Stimulated activated naive CD8-positive, alpha-beta T cell treated with anti-CD3 and anti-CD28 coated beads, Interleukin-15, Interleukin-2, amounts not matched to agents 100 ng/mL and 50 ng/mL, for 24 hours (primary cell): ENCODE data around the gene BCO1.
A peak's percentile ranks its signal among the peaks of the same experiment; 100 is the strongest.

Source experiments
- H3K27ac Mint-ChIP-seq: one replicate; pipeline ENCODE4 v1.8.0; 2021; ENCODE audit warnings: mild to moderate bottlenecking, mixed read lengths
- H3K27me3 Mint-ChIP-seq: one replicate; pipeline ENCODE4 v1.8.0; 2021; ENCODE audit warnings: mixed read lengths
- H3K36me3 Mint-ChIP-seq: one replicate; pipeline ENCODE4 v1.8.0; 2021; ENCODE audit warnings: low read depth, mixed read lengths
- H3K4me1 Mint-ChIP-seq: one replicate; pipeline ENCODE4 v1.8.0; 2021; ENCODE audit warnings: low read depth, mixed read lengths
- H3K4me3 Mint-ChIP-seq: one replicate; pipeline ENCODE4 v1.8.0; 2021; ENCODE audit warnings: mild to moderate bottlenecking, mixed read lengths
- H3K9me3 Mint-ChIP-seq: one replicate; pipeline ENCODE4 v1.8.0; 2021; ENCODE audit warnings: mixed read lengths

BCO1 gene

DNA sequence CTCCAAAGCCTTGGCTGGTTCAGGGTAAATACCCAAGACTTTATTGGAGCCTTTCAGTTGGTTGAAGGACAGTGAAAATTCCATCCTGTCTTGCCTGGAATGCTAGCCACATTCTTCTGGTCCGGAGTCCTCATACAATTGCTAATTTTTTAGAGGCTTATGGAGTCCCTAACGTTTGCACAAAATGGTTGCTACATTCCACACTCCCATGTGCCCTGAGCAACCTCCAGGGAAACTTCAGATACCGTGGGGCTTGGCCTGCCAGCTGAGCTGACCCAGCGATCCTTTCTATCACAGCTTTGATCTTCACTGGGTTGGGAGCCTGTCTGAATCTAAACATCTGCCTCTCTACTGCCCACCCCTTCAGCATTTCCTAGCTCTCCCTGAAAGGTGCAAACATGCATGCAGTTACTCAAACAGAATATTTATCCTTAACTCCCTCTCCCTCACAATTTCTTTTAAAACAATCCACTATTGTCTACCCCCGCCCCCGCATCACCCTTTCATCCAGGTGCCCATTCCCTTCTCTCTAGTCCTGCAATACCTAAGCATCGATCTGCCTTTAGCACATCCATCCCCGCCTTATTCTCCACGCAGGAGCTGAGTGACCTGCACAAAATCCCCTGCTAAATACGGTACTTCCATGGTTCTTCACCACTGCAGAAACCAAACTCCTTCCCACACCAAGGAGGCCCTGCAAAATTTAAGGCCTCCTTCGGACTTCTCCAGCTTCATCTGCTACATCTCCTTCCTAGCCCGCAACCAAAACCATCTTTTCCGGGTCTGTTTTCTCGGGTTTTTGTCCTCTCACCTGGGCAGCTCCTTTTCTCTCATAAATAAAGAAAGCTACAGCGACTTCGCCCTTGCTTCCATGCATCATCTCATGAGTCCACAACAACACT is 75.5 kb downstream of the BCO1 start:
- Mint-ChIP-seq H3K9me3 (no peaks in the 10 kb centered on the region), H3K4me3 (peak overlapping the region; percentile 93), H3K27ac (peak overlapping the region; percentile 88), H3K27me3 (no peaks in the 10 kb centered on the region), H3K4me1 (peaks cover 67% of the 10 kb centered on the region), H3K36me3 (no peaks in the 10 kb centered on the region)

DNA sequence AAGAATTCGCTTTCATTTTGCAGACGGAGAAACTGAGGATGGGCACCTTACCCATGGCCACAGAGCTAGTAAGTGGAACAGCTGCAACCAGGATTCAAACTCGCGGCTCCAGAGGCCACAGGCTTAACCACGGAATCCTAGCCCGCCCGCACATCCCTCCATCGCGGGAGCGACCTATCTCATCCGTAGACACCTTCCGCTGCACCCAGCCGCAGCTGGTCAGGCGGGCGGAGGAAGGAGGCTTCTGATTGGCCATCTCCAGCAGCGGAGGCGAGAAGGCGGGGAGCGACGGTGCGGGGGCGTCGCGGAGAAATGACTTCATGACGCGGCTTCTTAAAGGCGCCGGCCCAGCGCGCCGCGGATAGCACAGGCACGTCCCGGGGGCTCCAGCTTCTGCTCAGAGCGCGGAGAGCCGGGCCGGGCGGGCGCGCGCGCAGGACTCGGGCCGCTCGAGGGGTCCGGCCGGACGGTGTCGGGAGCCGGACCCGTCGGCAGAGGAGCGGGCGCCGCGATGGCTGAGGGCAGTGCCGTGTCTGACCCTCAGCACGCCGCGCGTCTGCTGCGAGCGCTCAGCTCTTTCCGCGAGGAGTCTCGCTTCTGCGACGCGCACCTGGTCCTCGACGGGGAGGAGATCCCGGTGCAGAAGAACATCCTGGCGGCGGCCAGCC is 76.2 kb downstream of the BCO1 start, which contains the start of gene GAN:
TSS of gene GAN (plus strand) at position 360 of the 668 bp plus-strand sequence. CDS start at position 512, 152 bp downstream.
- Mint-ChIP-seq H3K9me3 (no peaks in the 10 kb centered on the region), H3K27ac (peak within 1 kb of the TSS; percentile 88), H3K36me3 (no peaks in the 10 kb centered on the region), H3K27me3 (no peaks in the 10 kb centered on the region), H3K4me3 (peak within 1 kb of the TSS; percentile 93), H3K4me1 (peaks cover 65% of the 10 kb centered on the region)

DNA sequence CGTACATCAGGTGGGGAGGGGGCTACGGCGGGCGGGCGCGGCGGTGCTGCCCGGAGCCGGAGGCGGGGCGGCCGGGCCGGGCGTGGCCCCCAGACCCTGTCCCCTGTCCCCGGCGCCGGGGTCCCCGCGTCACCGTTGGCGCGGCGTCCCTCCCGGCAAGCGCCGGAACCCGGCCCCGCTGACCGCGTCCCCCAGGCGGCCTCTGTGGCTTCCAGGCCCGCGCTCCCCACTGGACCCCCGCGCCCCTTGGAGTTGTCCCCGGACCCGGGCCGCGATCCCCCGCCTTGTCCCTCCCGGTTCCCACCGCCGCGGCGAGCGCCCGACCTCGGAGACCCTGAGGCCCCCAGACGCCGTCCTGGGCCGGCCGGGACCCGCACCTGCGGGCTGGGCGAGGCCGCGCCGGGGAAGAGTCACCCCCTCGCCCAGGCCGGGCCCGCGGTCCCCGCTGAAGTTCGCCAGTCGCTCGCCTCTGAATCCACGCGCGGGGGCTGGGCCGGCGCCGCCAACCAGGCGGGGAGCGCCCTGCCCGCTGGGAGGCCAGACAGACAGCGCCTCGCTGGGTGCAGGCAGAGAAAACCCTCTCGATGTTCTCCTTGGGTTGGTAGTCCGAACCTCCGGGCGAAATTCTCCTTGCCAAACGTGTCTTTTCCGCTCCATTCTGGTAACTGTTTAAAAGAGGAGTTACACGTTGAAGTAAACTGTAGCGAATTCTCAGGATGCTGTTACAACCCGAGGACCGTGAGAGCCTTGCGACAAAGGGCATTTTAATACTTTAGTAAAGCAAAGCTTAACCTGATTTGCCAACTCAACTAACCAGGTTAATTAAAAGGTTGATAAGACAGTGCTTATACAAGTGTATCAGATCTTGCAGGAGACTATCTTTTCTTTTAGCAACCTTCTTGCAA is 77.0 kb downstream of the BCO1 start:
- Mint-ChIP-seq H3K9me3 (no peaks in the 10 kb centered on the region), H3K4me3 (peak overlapping the region; percentile 93), H3K4me1 (peaks cover 65% of the 10 kb centered on the region), H3K27ac (peak overlapping the region; percentile 57), H3K36me3 (no peaks in the 10 kb centered on the region), H3K27me3 (no peaks in the 10 kb centered on the region)

DNA sequence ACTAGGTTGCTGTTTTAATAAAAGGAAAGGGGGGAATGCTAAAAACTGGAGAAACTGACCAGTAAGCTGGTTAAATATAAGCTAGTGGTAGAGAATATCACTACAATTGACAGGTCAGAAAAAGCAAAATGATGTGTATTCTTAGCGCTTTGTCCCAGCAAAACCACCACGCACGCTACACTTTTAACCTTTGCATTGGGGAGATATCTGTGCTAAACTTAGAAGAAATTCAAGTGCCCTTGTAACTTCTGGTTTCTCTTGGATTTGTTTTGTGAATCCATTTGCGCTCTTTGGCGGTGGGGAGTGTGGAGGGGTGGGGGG is 77.6 kb downstream of the BCO1 start:
- no peaks in the 10 kb centered on the region for H3K27me3 Mint-ChIP-seq
- peaks cover 62% of the 10 kb centered on the region for H3K4me1 Mint-ChIP-seq
- H3K36me3 Mint-ChIP-seq = no peaks in the 10 kb centered on the region
- H3K4me3 Mint-ChIP-seq = peak overlapping the region; percentile 86
- peak overlapping the region; percentile 57 for H3K27ac Mint-ChIP-seq
- H3K9me3 Mint-ChIP-seq = no peaks in the 10 kb centered on the region

DNA sequence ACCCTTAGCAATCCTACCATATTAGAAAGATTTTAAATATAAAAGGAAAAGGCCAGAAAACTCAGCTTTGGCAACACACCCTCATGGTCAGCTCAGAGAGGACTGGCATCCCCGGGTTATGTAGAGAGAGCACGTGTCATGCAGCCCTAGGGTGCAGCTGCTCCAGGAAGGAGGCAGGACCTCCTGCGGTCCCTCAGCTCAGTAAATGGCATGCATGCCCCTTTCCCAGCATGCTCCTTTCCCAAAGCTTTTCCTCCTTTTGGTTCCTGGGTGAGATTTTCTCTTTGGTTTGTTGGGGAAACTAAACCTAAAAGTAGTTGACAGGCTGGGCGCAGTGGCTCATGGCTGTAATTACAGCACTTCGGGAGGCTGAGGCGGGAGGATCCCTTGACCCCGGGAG is 80.2 kb downstream of the BCO1 start:
- no peaks in the 10 kb centered on the region for H3K36me3 Mint-ChIP-seq
- H3K9me3 Mint-ChIP-seq = no peaks in the 10 kb centered on the region
- no peaks in the 10 kb centered on the region for H3K27me3 Mint-ChIP-seq
- peaks cover 49% of the 10 kb centered on the region for H3K4me1 Mint-ChIP-seq
- no peak overlapping the region for H3K4me3 Mint-ChIP-seq
- no peak overlapping the region for H3K27ac Mint-ChIP-seq

DNA sequence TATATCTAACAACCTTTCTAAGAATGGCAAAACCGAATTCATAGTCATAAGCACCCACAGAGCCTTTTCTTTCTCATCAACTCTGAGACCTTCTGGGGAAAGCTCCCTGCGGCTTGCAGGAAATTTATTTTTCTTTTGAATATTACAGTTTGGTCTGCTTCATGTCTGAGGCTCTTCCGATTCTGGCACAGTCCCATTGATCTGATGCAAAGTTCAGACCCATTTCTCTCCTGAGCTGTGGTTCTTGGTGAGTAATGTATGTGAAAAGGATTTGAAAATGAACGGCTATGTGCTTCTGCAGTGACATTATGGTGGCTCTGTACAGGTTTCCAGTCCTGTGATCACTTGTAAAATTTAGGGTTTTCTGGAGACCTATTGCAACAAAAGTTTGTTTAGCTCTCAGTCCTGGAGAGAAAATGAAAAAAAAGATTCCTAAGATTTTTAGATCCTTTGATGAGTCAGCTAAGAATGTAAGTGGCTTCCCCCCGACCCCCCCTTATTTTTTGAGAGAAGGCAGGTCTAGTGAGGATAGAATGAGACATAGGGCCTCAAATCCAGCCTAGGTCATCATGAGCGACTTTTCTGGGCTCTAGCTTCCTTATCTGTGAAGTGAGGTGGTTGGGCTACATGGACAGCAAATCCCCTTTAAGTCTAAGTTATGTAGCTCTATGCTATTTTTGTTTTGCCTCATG is 80.9 kb downstream of the BCO1 start:
- Mint-ChIP-seq H3K36me3 (no peaks in the 10 kb centered on the region), H3K27ac (no peak overlapping the region), H3K4me1 (peaks cover 42% of the 10 kb centered on the region), H3K27me3 (no peaks in the 10 kb centered on the region), H3K9me3 (no peaks in the 10 kb centered on the region), H3K4me3 (no peak overlapping the region)

DNA sequence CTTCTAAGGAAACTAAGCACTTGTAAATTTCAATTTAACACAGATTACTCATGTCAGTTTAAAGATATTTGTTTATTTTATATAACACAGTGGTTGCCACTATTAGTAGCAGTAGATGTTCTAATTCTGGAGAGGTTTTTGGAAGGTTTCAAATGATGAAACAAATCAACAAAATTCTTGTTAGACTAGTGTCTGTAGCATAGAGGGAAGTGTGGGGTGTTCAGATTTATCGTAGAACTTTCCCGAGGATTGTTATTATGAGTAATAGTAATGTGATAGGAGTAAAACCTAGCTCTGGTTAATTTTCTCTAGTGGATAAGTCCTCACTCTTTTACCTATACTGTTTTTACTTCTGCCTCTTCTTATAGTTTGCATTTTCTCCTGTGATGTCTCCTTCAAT is 82.5 kb downstream of the BCO1 start:
- Mint-ChIP-seq H3K27me3 (no peaks in the 10 kb centered on the region), H3K27ac (no peak overlapping the region), H3K4me3 (no peak overlapping the region), H3K36me3 (no peaks in the 10 kb centered on the region), H3K9me3 (no peaks in the 10 kb centered on the region), H3K4me1 (peaks cover 35% of the 10 kb centered on the region)

DNA sequence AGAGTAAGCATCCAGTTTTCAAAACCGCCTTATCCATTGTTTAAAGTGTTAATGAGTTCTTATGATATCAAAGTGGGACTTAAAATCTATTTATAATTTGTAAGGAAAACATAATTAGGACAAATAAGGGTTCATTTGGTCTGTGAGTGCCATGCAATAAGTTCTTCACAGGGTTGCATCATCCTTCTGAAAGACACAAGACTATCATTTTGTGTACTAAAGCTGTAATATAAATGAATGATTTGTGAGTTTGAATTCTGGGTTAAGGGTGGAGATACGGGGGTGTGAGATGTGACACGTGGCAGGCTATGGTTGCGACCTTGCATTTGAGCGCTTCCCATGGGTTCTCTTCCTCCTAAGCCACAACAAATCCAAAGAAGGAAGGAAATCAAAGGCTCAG is 83.0 kb downstream of the BCO1 start:
- H3K36me3 Mint-ChIP-seq = no peaks in the 10 kb centered on the region
- no peaks in the 10 kb centered on the region for H3K27me3 Mint-ChIP-seq
- no peak overlapping the region for H3K27ac Mint-ChIP-seq
- no peaks in the 10 kb centered on the region for H3K9me3 Mint-ChIP-seq
- peaks cover 30% of the 10 kb centered on the region for H3K4me1 Mint-ChIP-seq
- H3K4me3 Mint-ChIP-seq = no peak overlapping the region

DNA sequence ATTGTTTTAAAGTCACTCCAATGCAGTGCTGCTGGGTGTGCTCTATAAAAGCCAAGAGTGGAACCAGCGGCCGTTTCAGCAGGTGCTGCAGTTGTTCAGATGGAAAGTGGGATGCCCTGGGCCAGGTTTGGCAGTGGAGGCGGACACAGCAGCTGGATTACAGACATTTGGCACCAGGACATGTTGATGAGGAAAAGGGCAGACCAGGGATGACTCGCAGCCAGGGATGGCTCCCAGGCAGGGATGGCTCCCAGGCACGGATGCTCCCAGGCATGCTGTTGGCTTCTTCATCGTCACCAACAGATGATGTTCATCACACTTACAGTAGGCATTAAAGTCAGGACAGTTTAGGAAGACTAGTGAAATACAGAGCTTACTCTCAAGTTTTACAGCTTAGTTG is 86.3 kb downstream of the BCO1 start:
- H3K27me3 Mint-ChIP-seq = no peaks in the 10 kb centered on the region
- H3K9me3 Mint-ChIP-seq = no peaks in the 10 kb centered on the region
- H3K27ac Mint-ChIP-seq = no peak overlapping the region
- peaks cover 11% of the 10 kb centered on the region for H3K4me1 Mint-ChIP-seq
- no peaks in the 10 kb centered on the region for H3K36me3 Mint-ChIP-seq
- H3K4me3 Mint-ChIP-seq = no peak overlapping the region

DNA sequence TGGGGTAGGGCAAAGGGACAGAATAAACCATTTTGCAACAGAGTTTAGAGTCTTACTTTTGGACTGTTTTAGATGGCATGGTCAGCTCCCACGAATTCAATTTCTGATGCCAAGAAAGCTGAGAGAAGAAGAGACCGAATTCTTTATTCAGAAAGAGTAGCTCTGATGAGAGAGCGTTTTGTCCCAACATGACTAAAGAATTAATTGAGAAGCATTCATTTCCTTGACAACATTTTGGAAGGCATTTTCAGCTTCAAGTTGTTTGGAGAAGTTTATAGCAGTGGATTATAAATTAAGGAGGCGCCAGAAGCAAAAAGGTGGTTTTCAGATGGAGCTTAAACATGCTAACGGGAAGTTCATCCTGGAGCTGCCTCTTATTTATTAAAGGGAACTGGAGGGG is 88.5 kb downstream of the BCO1 start:
- no peaks in the 10 kb centered on the region for H3K4me1 Mint-ChIP-seq
- H3K36me3 Mint-ChIP-seq = no peaks in the 10 kb centered on the region
- H3K27me3 Mint-ChIP-seq = no peaks in the 10 kb centered on the region
- H3K9me3 Mint-ChIP-seq = no peaks in the 10 kb centered on the region
- no peak overlapping the region for H3K27ac Mint-ChIP-seq
- no peak overlapping the region for H3K4me3 Mint-ChIP-seq

DNA sequence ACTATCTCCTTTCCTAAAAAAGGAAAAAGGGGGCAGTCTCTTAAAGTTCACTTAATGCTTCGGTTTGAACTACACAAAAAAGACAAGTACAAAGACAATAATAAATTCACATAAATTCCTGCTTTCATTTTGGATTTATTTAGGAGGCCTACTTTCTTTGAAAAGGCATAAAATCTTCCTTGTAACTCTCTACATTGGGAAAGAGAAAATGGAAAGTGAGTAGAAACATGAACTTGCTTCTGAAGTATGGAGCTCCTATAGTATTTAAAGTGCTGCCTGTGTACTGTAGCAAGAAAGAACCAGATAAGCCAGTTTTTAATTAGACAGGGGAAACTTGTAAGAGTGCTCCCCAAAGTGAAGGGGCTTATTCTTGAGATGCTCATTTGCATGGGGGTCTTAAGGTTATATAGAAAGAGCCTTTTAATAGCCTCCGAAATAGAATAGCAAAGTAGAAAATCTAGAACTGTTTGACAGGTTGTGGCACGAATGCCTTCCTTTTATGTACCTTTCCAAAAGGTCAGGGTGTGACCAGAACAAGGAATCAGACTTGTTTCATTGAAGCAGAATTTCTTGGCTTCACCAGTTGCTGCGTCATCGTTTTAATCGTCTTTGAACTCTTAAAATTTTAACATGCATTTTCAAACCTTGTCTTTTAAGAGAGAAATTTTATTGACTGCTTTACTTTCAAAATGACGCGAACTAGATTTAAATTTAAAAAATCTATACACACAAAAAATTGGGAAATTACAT is 89.1 kb downstream of the BCO1 start:
- H3K36me3 Mint-ChIP-seq = peaks cover 3% of the 10 kb centered on the region
- no peaks in the 10 kb centered on the region for H3K27me3 Mint-ChIP-seq
- H3K4me3 Mint-ChIP-seq = no peak overlapping the region
- H3K4me1 Mint-ChIP-seq = no peaks in the 10 kb centered on the region
- no peak overlapping the region for H3K27ac Mint-ChIP-seq
- H3K9me3 Mint-ChIP-seq = no peaks in the 10 kb centered on the region

DNA sequence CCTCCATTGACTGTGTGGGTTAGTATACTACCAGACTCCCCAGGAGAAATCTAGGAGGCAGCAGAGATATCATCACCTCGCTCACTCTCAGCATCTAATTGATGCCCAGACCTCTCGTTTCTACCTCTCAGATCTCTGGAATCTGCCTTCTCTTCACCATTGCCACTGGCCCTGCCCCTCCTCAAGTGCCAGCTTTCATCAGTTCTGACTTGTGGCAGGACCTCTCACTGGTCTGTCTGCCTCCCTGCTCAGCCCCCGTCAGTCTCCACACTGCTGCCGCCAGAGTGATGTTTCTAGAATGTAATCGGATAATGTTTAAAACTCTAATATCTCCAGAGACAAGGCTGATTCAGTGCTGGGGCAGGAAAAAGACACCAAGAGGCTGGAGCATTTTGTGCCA is 91.5 kb downstream of the BCO1 start:
- H3K27me3 Mint-ChIP-seq = no peaks in the 10 kb centered on the region
- peaks cover 4% of the 10 kb centered on the region for H3K36me3 Mint-ChIP-seq
- H3K4me3 Mint-ChIP-seq = no peak overlapping the region
- H3K9me3 Mint-ChIP-seq = no peaks in the 10 kb centered on the region
- H3K27ac Mint-ChIP-seq = no peak overlapping the region
- H3K4me1 Mint-ChIP-seq = no peaks in the 10 kb centered on the region

DNA sequence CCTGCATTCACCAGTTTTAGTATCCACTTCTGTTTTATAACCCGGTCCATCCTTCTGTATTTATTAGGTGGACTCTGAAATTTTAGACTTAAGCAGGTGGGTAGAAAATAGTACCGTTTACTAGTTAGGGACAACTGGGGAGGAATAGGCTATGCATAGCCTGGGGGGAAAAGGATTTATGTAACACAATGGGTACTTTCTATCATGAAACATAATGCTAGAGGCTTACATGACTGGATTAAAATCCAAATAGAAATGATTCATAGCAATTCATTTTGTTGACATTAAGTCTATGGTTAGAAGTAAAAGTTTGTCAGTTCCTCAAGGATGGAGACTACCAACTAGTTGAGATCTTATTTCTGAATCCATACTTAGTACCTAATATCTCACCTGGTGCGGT is 94.9 kb downstream of the BCO1 start:
- Mint-ChIP-seq H3K27ac (no peak overlapping the region), H3K27me3 (no peaks in the 10 kb centered on the region), H3K4me1 (peaks cover 18% of the 10 kb centered on the region), H3K4me3 (no peak overlapping the region), H3K36me3 (peaks cover 4% of the 10 kb centered on the region), H3K9me3 (peaks cover 2% of the 10 kb centered on the region)

DNA sequence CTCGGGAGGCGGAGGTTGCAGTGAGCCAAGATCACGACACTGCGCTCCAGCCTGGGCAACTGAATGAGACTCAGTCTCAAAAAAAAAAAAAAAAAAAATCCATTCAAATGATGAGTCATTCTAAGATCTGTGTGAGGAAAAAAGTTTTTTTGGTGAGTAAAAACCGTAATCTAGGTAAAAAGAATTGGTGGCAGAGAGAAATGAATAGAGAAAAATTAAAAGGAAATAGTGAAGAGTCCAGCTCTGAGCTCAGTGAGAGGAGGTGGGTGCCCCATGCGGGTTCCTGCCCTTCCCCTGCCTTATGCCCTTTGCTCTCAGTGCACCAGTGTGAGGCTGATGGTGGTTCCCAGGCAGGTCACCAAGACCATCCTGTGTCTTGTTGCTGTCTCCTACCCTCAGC is 97.2 kb downstream of the BCO1 start:
- Mint-ChIP-seq H3K4me3 (no peak overlapping the region), H3K9me3 (peaks cover 12% of the 10 kb centered on the region), H3K27ac (peak overlapping the region; percentile 64), H3K4me1 (peaks cover 19% of the 10 kb centered on the region), H3K36me3 (peaks cover 14% of the 10 kb centered on the region), H3K27me3 (no peaks in the 10 kb centered on the region)
